HG02840 (cell line): ENCODE data around the gene APPBP2.
"Not testable (repeated sequence)": the region's sequence is repeated elsewhere in the genome, so short reads cannot be mapped to it uniquely, and the experiment has no call there.

Experiments used
- ATAC-seq: cut with Tn5 transposase; IDR thresholded peaks from one replicate; pipeline ENCODE4 v1.9.1; 2021; ENCODE audit warnings: mild to moderate bottlenecking, moderate library complexity, moderate number of reproducible peaks; ENCODE audit not compliant: unreplicated experiment, low FRiP score

The APPBP2 gene

DNA sequence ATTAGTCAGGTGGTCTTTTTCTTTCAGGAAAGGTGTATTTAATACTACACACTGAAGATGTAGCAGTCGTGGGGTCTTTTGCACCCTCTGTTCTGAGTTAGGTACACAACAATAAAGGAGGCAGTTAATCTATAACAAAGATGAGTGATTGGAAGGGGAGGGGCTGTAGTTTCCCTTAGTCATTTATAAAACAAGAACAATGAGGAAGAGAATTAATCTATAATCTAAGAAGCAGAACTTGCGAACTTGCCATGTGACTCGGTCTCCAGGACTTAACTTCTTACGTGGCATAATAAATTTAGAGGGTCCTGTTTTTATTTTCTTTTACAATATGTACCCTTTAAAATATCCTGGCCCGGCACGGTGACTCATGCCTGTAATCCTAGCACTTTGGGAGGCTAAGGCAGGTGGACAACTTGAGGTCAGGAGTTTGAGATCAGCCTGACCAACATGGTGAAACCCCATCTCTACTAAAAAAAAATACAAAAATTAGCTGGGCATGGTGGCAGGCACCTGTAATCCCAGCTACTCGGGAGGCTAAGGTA lies 8.6 kb upstream of the APPBP2 start:
- ATAC-seq, result no peak

GRCh38 chr17:60534010-60534555 lies 8.0 kb upstream of the APPBP2 start:
- ATAC-seq, result no peak

GRCh38 chr17:60529806-60530205 lies 3.8 kb upstream of the APPBP2 start:
- ATAC-seq, result no peak

GRCh38 chr17:60528828-60529227 lies 2.8 kb upstream of the APPBP2 start:
- no peak for ATAC-seq

DNA sequence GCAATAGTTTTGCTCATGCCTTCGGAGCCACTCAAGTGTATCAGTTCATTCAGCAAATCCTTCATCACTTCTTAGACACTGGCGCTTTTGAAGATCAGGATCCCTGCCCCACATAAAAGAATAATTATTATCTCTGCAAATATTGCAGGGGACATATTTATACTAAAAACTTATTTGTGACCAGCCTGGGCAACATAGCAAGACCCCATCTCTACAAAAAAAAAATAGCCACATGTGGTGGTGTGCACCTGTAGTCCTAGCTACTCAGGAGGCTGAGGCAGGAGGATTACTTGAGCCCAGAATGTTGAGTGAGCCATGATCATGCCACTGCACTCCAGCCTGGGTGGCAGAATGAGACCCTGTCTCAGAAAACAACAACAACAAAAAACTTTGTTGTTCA lies 1.7 kb upstream of the APPBP2 start:
- ATAC-seq, result no peak

DNA sequence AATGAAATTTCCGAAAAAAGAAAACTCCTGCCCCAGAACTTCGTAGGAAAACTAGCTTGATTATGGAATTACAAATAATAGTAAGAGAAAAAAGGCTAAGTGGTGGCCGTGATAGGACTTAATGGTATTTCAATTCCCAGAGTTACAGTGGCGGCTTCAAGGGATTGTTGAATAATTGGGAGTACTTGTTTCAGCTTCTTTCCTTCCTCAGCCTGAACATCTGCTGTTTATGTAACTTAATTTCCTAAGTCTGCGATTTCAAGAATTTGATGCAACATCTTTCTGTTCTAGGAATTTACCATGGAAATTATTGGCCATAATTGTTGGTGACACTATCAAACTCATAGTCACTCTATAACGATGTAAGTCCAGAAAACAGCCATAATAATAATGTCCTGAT lies 684 bp upstream of the APPBP2 start:
- ATAC-seq, result no peak

DNA sequence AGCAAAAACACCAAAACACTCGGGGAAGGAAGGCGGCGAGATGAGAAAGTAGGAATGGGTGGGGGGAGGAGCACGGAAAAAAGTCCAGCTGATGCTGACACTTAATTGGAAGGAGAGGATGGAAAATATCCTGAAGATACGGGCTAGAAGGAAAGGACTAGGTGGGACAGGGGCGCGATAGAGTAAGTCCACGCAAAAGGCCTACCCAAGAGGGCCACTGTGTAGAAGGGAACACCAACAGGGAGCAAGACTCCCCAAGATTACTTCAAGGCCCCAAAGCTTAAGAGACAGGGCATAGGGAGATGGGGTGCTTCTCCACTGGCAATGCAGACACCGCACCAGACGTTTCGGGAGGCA lies 736 bp downstream of the APPBP2 start:
- ATAC-seq, result no peak

DNA sequence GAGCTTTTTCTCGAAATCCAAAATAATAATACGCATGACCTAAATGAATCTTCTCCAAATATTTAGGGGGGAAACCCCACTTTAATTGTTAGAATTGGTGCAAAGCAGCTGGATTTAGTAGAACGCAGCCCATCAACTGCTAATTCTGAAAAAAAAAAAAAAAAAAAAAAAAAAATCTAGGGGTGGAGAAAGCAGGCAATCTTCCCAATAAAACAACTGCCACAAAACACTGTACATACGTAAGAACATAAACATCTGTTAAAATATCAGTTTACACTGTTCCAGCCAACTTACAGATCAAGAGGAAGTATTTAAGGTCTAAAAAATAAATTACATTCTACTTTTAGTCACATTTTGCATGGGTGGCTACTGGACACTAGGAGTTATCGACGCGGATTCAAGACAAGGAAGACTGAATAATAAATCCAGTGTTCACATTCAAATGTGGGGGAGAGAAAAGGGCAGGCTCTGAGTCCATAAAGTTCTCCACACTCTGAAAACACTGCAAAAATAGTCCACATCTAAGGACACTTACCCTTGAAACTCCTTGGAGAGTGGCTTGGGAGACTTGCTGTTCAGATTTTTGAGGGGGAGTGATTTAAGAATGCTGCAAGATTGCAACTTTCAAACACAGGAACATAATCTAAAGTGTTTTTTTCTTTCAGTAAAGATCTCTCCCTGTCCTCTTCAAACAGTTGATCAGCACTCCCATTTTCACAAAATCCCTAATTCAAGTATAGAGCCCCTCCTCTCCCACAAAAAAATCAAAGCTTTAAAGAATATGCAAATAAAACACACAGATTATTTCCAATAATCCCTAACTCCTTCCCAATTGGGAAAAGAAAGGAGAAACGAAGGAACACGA lies 1.3 kb downstream of the APPBP2 start:
- no peak for ATAC-seq

- ATAC-seq, result no peak
These were observed 2.2 kb downstream of the APPBP2 start for GRCh38 chr17:60523822-60524221.

- no peak for ATAC-seq
These were observed 3.0 kb downstream of the APPBP2 start for GRCh38 chr17:60522889-60523626.

- ATAC-seq, result no peak
These were observed 6.2 kb downstream of the APPBP2 start for GRCh38 chr17:60519795-60520194.

GRCh38 chr17:60515683-60516082 lies 10.4 kb downstream of the APPBP2 start:
- ATAC-seq, result not testable (repeated sequence)

GRCh38 chr17:60515199-60515598 lies 10.8 kb downstream of the APPBP2 start:
- not testable (repeated sequence) for ATAC-seq

DNA sequence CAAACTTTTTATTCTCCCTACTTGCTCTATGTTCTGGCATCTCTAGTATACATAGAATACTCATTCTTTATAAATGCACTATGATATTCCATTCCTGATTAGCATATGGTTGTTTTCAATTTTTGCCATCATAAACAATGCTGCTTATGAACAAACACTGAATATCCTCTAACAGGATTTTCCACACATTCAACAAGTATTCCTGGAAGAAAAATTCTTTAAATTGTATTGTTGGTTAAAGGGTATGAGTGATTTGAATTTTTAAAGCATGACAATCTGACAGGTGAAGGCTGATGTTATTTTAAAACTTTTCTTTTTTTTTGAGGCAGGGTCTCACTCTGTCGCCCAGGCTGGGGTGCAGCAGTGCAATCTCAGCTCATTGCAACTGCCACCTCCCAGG lies 11.5 kb downstream of the APPBP2 start:
- ATAC-seq, result no peak

GRCh38 chr17:60514053-60514452 lies 12.0 kb downstream of the APPBP2 start:
- ATAC-seq, result no peak

GRCh38 chr17:60513014-60513413 lies 13.0 kb downstream of the APPBP2 start:
- no peak for ATAC-seq

- no peak for ATAC-seq
These were observed 15.3 kb downstream of the APPBP2 start for GRCh38 chr17:60510723-60511122.

- ATAC-seq, result no peak
These were observed 16.0 kb downstream of the APPBP2 start for GRCh38 chr17:60510031-60510430.

- ATAC-seq, result no peak
These were observed 17.6 kb downstream of the APPBP2 start for GRCh38 chr17:60508384-60508980.

DNA sequence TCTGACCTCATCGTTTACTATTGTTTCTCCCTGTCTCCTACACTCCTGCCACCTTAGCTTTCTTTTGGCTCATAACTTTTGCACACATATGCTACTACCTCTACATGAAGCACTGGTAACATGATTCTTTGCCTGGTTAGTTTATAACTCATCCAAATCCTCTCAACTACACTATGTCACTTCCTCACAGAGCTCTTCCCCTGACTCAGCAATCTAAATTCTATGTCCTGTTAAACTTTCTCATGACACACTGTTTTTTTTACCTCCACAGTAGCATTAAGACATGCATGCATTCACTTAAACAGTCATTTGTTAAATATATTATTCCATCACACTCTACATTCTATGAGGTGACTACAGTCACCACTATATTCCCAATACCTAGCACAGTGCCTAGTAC lies 19.7 kb downstream of the APPBP2 start:
- no peak for ATAC-seq

- ATAC-seq, result no peak
These were observed 23.9 kb downstream of the APPBP2 start for GRCh38 chr17:60502145-60502544.
